ENCODE measurements around the gene AMOTL2.

Gene AMOTL2

DNA sequence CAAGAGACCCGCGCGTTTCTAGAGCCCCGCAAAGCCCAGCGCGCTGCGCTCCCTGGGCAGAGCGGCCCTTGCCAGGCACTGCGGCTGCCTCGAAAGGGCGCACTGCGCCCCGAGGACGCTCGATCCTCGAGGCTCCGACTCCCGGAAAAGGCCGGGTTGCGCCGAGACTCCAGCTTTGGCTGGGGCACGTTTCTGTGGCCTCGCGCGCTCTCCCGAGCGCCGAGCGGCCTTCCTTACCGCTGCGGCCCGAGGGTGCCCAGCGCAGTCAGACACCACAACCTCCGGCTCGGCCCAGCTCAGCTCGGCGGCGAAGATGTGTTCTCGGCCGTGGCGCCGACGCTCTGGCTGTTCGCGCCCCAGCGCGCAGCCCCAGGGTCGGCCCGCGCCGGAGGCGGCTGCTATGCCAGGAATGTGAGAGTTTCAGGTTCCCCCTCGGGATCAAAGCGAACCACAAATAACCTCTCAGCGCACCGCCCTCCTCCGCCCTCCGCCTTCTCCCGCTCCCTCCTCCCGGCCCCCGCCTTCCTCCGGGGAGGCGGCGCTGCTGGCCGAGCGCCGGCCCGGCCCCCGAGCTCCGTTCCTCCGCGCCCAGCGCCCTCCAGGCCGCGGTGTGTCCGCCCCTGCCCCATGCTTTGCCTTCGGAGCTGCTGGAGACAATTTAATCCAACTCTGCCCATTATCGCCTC is at the start of gene AMOTL2:
Gene AMOTL2 (minus strand): TSS at position 343 of the 686 bp plus-strand sequence. CDS start 3,014 bp downstream, outside the sequence.
- FAIRE-seq (no peak), DNase-seq (ENCODE audit: extremely low spot score, insufficient read length, low read depth) (peak; percentile 26)

DNA sequence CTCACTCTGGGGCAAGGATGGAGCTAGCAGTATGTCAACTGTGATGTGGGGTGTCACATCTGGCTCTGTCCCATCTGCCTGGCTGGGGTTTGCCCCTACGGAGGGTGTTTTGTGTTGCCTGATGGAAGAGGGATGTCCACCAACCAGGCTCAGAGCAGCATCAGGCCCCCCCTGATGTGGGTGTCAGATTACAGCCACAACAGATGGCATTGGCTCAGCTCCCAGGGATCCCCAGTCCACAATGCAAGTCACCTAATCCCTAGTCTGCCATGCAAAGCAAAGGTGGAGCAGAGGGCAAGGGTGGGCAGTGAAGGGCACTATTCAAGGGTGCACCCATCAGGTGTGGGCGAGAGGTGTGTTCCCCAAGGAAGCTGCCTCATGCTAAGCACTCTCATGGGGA is 48.9 kb upstream of the AMOTL2 start:
- FAIRE-seq (no peak), DNase-seq (ENCODE audit: extremely low spot score, insufficient read length, low read depth) (no peak)

- no peak for FAIRE-seq
- no peak for DNase-seq (ENCODE audit: extremely low spot score, insufficient read length, low read depth)
These were observed 45.7 kb upstream of the AMOTL2 start for GRCh38 chr3:134419960-134420321.

DNA sequence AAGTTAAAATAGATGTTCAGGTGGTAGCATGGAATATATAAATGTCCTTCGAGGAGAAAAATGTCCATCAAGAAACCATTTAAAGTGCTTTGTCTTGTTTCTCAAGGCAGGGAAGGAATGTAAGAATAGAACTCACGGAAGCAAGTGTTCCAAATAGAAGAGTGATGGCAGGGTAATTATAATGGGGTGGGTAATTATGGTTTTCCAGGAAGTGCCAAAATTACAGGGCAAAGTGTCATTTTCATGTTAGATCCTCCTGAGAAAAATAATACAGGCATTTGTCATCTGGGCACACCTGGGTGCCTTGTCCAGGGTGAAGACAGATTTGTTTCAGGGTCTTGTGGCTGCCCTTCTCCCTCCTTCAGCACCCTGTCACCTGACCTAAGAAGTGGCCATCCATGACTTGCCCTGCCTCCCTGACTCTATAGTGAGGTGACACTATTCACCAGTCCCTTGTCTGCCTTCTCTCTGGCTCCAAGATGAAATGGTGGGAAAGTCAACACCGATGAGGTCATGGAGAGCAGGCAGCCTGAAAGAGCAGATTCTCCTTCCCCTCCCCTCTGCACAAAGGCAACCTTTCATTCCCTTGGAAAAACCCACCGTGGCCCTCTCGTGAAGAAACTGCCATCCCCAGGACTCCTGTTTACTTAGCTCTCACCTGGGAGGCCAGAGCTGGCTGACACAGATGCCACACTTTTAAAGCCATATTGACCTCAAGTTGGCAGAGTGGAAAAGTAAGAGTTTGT is 45.1 kb upstream of the AMOTL2 start:
- no peak for DNase-seq (ENCODE audit: extremely low spot score, insufficient read length, low read depth)
- no peak for FAIRE-seq

DNA sequence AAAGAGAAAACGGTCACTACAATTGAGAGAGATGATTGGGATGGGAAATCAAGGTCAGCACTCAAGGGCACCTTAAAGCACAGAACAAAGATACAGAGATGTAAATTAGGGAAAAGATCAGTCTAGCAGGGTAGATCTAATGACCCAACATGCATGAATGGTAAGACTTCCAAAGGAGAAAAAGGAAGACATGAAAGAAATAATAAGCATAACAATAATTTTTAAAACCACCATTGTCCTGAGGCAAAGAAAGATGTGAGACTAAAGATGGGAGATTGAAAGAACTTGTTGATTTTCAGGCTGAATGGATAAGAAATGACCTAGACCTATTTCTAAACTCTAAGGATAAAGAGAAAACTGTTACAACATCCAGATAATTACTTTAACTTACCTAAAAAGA is 34.8 kb upstream of the AMOTL2 start:
- DNase-seq (ENCODE audit: extremely low spot score, insufficient read length, low read depth) (no peak), FAIRE-seq (no peak)

DNA sequence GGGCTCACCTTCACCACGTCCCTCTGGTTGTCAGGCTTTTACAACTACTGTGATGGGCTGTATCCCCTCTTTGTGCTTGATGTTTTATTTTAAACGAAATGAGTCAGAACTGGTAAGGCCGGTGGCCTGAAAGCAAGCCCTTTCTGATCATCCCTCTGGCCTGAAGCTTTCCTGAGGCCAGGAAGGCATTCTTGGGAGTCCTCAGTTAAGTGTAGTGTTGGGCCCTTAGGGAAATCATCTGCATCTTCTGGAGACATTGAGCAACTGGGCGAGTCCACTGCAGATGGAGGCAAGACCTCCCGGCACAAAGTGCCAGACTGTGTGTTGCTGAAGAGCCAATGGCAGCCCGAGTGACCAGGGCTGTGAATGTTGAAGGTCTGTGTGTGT is 33.0 kb upstream of the AMOTL2 start:
- FAIRE-seq, result no peak

DNA sequence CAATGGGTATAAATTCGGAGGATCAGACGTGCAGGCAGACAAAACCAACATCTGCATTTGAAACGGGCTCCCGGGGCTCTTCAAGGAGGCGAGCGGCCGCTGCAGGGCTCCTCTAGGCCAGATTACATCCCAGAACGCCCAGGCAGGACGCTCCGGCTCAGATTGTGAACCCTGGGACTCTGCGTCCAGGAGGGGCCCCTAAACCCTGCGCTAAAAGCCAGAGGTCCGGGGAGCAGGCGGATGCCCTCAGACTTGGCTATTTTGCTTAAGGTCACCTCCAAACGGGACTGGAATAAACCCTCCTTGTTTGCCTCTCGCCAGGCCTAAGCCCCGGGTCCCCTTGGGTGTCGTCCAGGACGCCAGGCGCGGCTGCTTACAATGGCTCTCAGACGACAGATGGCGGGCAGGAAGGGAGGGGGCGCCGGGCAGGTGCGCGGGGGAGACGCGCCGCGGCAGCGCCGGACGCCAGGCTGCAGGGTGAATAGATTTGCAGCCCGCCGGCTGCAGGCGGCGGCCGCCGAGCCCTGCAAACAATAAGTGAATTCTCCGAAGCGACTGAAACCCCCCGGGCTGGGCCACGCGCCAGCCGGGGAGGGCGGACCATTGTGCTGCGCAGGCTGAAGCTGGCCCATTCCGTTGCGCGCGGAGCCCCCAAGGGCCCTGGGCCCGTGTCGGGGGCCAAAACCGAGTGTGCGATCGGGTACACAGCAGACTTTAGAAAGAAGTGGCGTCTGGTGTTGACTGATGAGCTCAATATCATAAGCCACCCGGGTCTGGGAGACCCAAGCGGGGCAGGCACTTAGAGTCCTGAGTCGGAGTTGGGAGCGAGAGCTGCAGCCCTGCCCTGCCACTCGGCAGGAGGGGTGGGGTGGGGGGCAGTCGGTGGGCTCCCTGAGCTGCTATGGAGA is 32.3 kb upstream of the AMOTL2 start:
- no peak for DNase-seq (ENCODE audit: extremely low spot score, insufficient read length, low read depth)

More for the DNA sequence above, 33.0 kb upstream of the AMOTL2 start:
- DNase-seq (ENCODE audit: extremely low spot score, insufficient read length, low read depth), result no peak

DNA sequence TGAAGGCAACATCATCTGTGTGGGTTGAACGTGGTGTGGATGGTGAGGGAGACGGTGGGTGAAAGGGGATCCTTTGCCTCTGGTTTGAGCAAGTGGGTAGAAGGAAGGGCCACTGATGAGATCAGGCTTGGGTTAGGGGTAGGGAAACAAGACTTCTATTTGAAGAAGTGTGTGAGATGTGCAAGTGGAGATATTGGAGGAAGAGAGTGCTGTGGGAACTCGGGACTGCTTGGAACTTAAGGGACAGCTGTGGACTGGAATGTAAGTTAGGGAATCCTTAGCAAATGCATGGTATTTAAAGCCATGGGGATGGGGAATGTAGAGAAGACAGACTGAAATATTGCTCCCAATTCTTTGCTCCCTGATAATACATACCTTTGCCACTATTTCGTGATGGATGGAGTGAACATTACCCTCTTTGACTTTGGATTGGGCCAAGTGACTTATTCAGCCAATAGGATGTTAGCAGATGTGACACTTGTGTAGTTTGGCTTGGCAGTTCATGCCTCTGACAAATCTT is 30.2 kb upstream of the AMOTL2 start:
- DNase-seq (ENCODE audit: extremely low spot score, insufficient read length, low read depth) (no peak), FAIRE-seq (no peak)

More for the DNA sequence above, 32.3 kb upstream of the AMOTL2 start:
- FAIRE-seq, result no peak

DNA sequence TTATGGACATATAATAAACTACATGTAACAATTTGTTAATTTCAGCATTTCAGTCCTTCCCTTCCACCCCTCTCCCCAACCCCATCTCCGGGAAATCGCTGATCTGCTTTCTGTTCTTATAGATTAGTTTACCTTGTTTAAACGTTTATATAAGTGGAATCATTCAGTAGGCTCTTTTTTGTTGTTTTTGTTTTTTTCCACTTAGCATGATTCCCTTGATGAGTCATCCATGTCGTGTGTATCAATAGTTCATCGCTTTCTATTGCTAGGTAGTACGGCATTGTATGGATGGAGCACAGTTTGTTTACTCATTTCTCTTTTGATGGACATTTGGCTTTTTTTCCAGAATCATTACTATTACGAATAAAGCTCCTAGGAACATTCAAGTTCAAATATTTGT is 23.5 kb upstream of the AMOTL2 start:
- FAIRE-seq, result no peak
- DNase-seq (ENCODE audit: extremely low spot score, insufficient read length, low read depth), result no peak

- FAIRE-seq, result no peak
These were observed 20.9 kb upstream of the AMOTL2 start for GRCh38 chr3:134395103-134395502.

GRCh38 chr3:134394380-134394779 is 20.1 kb upstream of the AMOTL2 start:
- no peak for FAIRE-seq
- no peak for DNase-seq (ENCODE audit: extremely low spot score, insufficient read length, low read depth)

More at GRCh38 chr3:134395103-134395502, 20.9 kb upstream of the AMOTL2 start:
- no peak for DNase-seq (ENCODE audit: extremely low spot score, insufficient read length, low read depth)

DNA sequence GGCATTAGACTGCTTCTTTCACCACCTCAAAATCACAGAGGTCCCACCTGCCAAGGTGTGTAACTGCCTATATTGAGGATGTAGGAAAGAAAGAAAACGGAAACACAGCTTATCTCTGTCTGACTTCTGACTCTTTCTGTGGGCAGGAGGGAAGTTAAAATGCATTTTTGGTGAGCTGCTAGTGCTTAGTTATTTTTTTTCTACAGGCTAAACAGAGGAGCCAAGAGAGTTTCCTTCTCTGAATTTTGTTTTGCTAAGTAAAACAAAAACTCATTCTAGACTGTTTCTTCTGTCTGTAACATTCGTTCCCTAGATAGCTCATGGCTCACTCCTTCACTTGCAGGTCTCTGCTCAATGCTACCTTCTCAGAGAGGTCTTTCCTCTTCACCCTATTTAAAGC is 18.8 kb upstream of the AMOTL2 start:
- FAIRE-seq, result no peak
- no peak for DNase-seq (ENCODE audit: extremely low spot score, insufficient read length, low read depth)

DNA sequence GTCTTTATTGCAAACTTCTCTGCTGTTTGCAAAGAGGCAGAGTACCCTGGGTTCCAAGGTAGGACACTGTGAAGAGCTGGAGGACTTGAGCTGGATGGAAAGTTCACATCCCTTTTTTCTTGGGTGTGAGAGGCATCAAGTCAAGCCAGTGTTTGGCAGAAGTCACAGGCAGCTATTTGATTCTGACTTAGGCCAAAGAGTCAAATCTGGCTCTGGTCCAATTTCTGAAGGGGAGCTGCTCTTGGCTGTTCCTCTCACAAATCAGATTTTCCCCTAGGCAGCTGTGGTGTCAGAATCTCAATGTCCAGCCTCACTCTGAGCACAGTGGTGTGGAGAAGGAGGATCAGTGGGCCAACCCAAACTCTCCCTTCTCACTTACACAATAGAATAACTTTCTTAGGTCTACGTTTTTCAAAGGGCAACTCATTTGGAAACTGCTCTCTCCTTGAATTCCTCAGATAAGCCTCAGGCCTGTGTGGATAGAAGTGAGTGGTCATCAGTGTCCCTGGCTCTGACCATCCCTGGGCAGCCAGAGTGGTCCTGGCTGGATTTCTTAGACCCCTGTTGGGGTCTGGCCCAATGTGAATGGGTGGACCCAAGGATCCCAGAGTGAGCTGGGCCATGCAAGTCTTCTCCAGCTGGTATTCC is 18.2 kb upstream of the AMOTL2 start:
- no peak for DNase-seq (ENCODE audit: extremely low spot score, insufficient read length, low read depth)
- FAIRE-seq, result no peak

DNA sequence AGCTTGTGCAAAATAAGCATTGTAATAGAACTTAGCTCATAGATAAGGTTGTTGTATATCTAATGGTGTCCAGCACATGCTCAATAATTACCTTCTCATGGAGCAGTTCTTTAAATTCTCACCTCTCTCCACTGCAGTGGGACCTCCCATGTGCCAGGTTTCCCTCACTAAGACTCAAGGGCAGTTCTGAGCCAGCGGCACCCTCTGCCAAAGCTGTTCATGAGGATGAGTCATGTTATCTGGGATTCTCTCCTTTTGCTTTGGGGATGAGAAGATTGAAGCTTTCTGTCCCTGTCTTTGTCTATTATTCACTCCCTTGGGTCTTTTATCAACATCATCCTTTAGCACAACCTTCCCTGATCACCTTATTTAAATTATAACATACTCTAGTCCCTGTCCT is 15.6 kb upstream of the AMOTL2 start:
- FAIRE-seq (no peak), DNase-seq (ENCODE audit: extremely low spot score, insufficient read length, low read depth) (no peak)

DNA sequence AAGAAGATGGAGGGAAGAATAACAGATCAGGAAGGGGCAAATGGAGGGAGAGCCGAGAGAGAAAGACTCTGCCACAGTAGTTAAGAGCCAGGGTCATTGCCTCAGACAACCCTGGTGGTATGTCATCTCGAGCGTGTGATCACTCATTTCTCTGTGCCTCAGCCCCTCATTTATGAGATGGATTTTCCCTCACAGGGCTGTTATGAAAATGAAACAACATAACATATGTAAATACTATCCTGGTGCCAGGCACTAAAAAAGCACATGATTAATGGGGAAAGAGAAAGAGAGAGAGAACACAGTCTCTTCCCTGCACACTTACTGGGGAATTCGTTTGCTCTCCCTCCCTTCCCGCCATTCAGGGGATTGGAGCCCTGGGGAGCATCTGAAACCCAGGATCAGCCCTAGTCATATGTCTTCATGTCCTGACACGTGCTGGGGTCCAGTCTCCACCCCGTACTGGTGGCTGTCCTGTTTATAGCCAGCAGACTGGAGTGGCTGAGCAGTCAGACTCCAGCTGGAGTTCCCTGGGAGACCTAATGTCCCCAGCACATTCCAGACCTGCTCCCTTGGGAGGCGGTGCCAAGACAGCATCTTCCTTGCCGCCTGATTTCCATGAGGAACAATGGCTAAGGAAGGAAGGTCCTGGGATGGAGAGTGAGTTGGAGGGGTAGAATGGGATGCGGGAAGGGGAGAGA is 14.7 kb upstream of the AMOTL2 start:
- FAIRE-seq (no peak), DNase-seq (ENCODE audit: extremely low spot score, insufficient read length, low read depth) (no peak)

- no peak for FAIRE-seq
- DNase-seq (ENCODE audit: extremely low spot score, insufficient read length, low read depth), result no peak
These were observed 14.0 kb upstream of the AMOTL2 start for GRCh38 chr3:134388292-134388691.

- FAIRE-seq (no peak), DNase-seq (ENCODE audit: extremely low spot score, insufficient read length, low read depth) (no peak)
These were observed 13.0 kb upstream of the AMOTL2 start for GRCh38 chr3:134387293-134387692.

GRCh38 chr3:134384963-134385362 is 10.7 kb upstream of the AMOTL2 start:
- no peak for DNase-seq (ENCODE audit: extremely low spot score, insufficient read length, low read depth)
- FAIRE-seq, result no peak

- no peak for FAIRE-seq
- DNase-seq (ENCODE audit: extremely low spot score, insufficient read length, low read depth), result no peak
These were observed 7.7 kb upstream of the AMOTL2 start for GRCh38 chr3:134381831-134382442.

Data from GM18507 (cell line).